HG03139 (cell line): ENCODE results near the gene RSBN1L.
A peak's percentile ranks its signal among the peaks of the same experiment; 100 is the strongest.
"Not testable (repeated sequence)": the region's sequence is repeated elsewhere in the genome, so short reads cannot be mapped to it uniquely, and the experiment has no call there.

ENCODE experiments used
- ATAC-seq: cut with Tn5 transposase; IDR thresholded peaks from one replicate; pipeline ENCODE4 v1.9.1; 2021; ENCODE audit not compliant: unreplicated experiment

The RSBN1L gene

GRCh38 chr7:77696057-77696642 lies at the start of gene RSBN1L:
Gene RSBN1L, plus strand, starts transcription at chr7:77696459. Its CDS starts 11 bp downstream, at chr7:77696470.
- peak; percentile 94 for ATAC-seq

- no peak for ATAC-seq
These were observed 47.4 kb upstream of the RSBN1L start for GRCh38 chr7:77648742-77649338.

- ATAC-seq, result no peak
These were observed 46.4 kb upstream of the RSBN1L start for GRCh38 chr7:77649716-77650349.

GRCh38 chr7:77651575-77652162 lies 44.6 kb upstream of the RSBN1L start:
- no peak for ATAC-seq

- not testable (repeated sequence) for ATAC-seq
These were observed 43.4 kb upstream of the RSBN1L start for GRCh38 chr7:77652826-77653225.

- ATAC-seq, result no peak
These were observed 42.7 kb upstream of the RSBN1L start for GRCh38 chr7:77653572-77653971.

GRCh38 chr7:77655356-77655755 lies 40.9 kb upstream of the RSBN1L start:
- no peak for ATAC-seq

- ATAC-seq, result no peak
These were observed 40.3 kb upstream of the RSBN1L start for GRCh38 chr7:77655836-77656455.

- ATAC-seq, result no peak
These were observed 38.6 kb upstream of the RSBN1L start for GRCh38 chr7:77657427-77658224.

- ATAC-seq, result no peak
These were observed 37.3 kb upstream of the RSBN1L start for GRCh38 chr7:77658928-77659327.

GRCh38 chr7:77661816-77662215 lies 34.4 kb upstream of the RSBN1L start:
- no peak for ATAC-seq

- ATAC-seq, result no peak
These were observed 33.4 kb upstream of the RSBN1L start for GRCh38 chr7:77662869-77663268.

- no peak for ATAC-seq
These were observed 31.5 kb upstream of the RSBN1L start for GRCh38 chr7:77664715-77665114.

- ATAC-seq, result no peak
These were observed 31.1 kb upstream of the RSBN1L start for GRCh38 chr7:77665161-77665560.

- no peak for ATAC-seq
These were observed 28.7 kb upstream of the RSBN1L start for GRCh38 chr7:77667459-77668086.

GRCh38 chr7:77674878-77675277 lies 21.4 kb upstream of the RSBN1L start:
- ATAC-seq, result no peak

- ATAC-seq, result no peak
These were observed 16.7 kb upstream of the RSBN1L start for GRCh38 chr7:77679608-77680007.

GRCh38 chr7:77680266-77680665 lies 16.0 kb upstream of the RSBN1L start:
- ATAC-seq, result no peak

- ATAC-seq, result no peak
These were observed 12.2 kb upstream of the RSBN1L start for GRCh38 chr7:77684030-77684429.

- no peak for ATAC-seq
These were observed 11.0 kb upstream of the RSBN1L start for GRCh38 chr7:77685233-77685632.
